ENCODE results near the gene LEUTX.

The LEUTX gene

DNA sequence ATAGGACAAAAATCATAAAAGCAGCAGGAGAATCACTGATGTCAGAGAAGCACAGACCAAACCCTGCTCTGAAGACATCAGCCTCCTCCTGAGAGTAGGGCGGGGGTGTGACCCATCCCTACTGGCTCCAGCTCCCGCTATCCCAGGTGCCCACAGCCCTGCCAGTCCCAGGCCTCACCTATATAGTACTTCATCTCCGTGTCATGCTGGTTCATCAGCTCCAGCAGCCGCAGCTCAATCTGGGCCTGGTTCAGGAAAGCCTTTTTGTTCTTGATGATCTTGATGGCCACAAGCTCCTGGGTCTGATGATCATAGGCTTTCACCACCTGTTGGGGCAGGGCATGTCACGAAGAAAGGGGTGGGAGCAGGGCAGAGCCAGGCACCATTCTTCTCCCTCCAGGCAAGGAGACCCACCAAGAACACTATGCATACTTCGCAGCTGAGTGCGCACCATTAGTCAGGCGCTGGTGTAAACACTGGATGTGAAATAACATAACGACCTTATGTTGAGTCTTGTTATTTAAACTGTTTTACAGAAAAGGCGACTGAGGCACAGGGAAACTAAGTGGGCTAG, 51.1 kb downstream of the LEUTX start:
- H3K36me3 ChIP-seq = peaks cover 76% of the 10 kb centered on the region
- H3K27ac ChIP-seq = no peak overlapping the region
- H4K20me1 ChIP-seq = peaks cover 58% of the 10 kb centered on the region
- no peak for TF ChIP-seq Cebpa-rat (IDR thresholded peaks at IDR 0.05)
- no peaks in the 10 kb centered on the region for H3K9me3 ChIP-seq
- H3K27me3 ChIP-seq = no peaks in the 10 kb centered on the region; the same call in 1 of the 2 replicates
- H3K4me3 ChIP-seq = no peak overlapping the region
- peaks cover 52% of the 10 kb centered on the region for H3K4me1 ChIP-seq
- no peak overlapping the region for H3K9ac ChIP-seq
- peak overlapping the region; percentile 1; the same call in 1 of the 2 replicates for H3K4me2 ChIP-seq

DNA sequence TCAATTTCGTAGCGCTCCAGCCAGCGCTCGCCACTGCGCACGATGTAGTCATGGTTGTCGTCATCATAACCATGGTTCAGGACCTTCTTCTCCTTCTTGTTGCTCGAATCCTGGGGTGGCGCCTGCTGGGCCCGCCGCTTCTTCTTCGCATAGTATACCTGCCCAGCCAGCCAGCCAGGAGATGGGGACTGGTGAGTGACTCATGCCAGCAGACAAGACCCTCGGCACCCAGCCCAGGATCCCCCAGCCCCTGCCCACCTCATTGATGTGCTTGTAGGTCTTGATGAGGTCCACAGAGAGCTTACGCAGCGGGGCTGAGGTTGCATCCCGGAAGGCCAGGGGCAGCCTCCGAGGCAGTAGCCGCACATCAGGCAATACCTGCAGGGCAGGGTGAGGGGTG, 51.8 kb downstream of the LEUTX start:
- no peak overlapping the region for H3K9ac ChIP-seq
- no peaks in the 10 kb centered on the region; the same call in 1 of the 2 replicates for H3K27me3 ChIP-seq
- no peak overlapping the region for H3K27ac ChIP-seq
- no peak for TF ChIP-seq Cebpa-rat (IDR thresholded peaks at IDR 0.05)
- H3K4me1 ChIP-seq = peaks cover 49% of the 10 kb centered on the region
- no peak overlapping the region for H3K4me3 ChIP-seq
- H4K20me1 ChIP-seq = peaks cover 64% of the 10 kb centered on the region
- H3K36me3 ChIP-seq = peaks cover 76% of the 10 kb centered on the region
- H3K9me3 ChIP-seq = no peaks in the 10 kb centered on the region
- H3K4me2 ChIP-seq = no peak overlapping the region

- H3K27me3 ChIP-seq = no peaks in the 10 kb centered on the region; the same call in 1 of the 2 replicates
- TF ChIP-seq Cebpa-rat (IDR thresholded peaks at IDR 0.05) = no peak
- H3K9me3 ChIP-seq = no peaks in the 10 kb centered on the region
- H3K27ac ChIP-seq = no peak overlapping the region
- peaks cover 76% of the 10 kb centered on the region for H3K36me3 ChIP-seq
- H3K4me3 ChIP-seq = no peak overlapping the region
- no peak overlapping the region for H3K4me2 ChIP-seq
- H3K9ac ChIP-seq = no peak overlapping the region
- peaks cover 69% of the 10 kb centered on the region for H4K20me1 ChIP-seq
- peaks cover 49% of the 10 kb centered on the region for H3K4me1 ChIP-seq
Measured at GRCh38 chr19:39830847-39831246, 52.2 kb downstream of the LEUTX start.

DNA sequence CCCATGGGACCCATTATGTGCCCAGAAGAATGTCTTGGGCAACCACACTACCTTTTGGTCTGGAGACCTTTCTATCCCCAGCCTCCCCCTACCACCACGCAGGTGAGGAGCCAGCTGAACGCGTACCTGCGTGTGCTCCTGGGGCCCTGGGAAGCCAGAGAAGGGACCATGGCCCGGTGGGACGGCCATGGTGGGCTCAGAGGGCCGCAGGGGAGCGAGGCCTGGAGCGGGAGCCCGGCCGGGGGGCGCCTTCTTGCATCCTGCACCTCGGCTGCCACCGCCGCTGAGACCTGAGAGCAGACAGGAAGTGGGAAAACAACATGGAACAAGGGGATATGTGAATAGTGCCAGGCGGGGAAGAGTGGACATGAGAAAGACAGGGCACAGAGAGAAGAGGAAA, 53.0 kb downstream of the LEUTX start:
- Histone ChIP-seq H3K4me1 (peaks cover 49% of the 10 kb centered on the region), H3K4me3 (no peak overlapping the region), H3K4me2 (peak overlapping the region; percentile 94), H3K36me3 (peaks cover 76% of the 10 kb centered on the region), H4K20me1 (peaks cover 77% of the 10 kb centered on the region), H3K27ac (no peak overlapping the region), H3K27me3 (no peaks in the 10 kb centered on the region; the same call in 1 of the 2 replicates), H3K9ac (no peak overlapping the region), H3K9me3 (no peaks in the 10 kb centered on the region)
- TF ChIP-seq Cebpa-rat (IDR thresholded peaks at IDR 0.05) = no peak

- Histone ChIP-seq H3K9ac (peak overlapping the region; percentile 71; the same call in 1 of the 2 replicates), H4K20me1 (peaks cover 84% of the 10 kb centered on the region), H3K4me3 (peak overlapping the region; percentile 75), H3K4me1 (peaks cover 49% of the 10 kb centered on the region), H3K27me3 (no peaks in the 10 kb centered on the region; the same call in 1 of the 2 replicates), H3K9me3 (no peaks in the 10 kb centered on the region), H3K27ac (peak overlapping the region; percentile 54; the same call in 1 of the 2 replicates), H3K4me2 (peak overlapping the region; percentile 94), H3K36me3 (peaks cover 78% of the 10 kb centered on the region)
- no peak for TF ChIP-seq Cebpa-rat (IDR thresholded peaks at IDR 0.05)
Measured at GRCh38 chr19:39832341-39833083, 53.9 kb downstream of the LEUTX start.

DNA sequence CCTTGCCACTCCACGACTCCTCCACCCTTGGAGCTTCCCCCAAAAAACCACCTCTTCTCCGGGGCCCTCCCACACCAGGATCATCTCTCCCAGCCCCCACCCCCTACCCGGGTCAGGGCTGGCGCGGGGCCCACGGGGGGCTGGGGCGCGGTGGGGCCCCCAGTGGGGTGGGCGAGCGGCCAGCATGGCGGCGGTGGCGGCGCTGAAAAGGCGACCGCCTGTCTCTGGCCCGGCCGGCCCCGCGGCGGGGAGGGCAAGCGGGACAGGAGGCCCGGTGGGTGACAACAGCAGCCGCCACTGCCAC, 54.5 kb downstream of the LEUTX start:
- Histone ChIP-seq H3K4me3 (peak overlapping the region; percentile 75), H3K27me3 (no peaks in the 10 kb centered on the region; the same call in 1 of the 2 replicates), H3K36me3 (peaks cover 78% of the 10 kb centered on the region)

DNA sequence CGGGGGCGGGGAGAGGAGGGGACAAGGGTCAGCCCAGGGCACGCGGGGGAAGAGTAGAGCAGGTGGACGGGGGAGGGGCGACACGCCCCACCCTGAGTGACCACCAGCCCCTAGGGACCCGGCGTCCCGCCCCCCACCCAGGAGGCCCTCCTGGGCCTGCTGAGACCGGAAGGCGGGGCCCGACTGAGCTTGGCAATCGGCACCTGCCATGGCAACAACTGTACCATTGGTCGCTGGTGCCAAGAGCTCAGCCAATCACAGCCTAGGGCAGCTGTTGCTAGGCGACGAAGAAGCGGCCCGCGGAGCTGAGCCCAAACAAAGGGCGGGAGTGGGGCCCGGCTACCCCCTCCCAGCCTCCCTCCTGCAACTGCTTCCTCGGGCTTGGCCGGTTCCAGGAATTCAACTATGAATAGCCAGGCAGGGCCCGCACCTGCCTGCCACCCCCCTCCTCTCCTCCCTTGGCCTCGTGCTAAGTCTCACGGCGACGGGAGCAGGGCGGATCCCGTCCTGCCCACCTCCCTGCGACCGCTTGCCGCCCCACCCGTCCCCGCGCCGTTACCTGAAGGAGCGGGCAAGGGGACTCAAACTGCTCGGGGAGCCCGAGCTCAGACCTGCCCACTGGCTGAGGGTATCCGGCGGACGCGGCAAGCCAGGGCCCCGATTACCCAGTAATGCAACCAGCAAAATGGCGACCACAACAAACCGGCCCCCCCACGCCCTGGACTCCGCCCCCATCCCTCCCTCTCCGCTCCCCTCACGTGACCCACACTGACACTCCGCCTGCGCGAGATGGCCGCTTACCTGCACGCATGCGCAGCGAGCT, 55.0 kb downstream of the LEUTX start, which contains the start of gene DYRK1B:
TSS of gene DYRK1B (minus strand) at position 699 of the 823 bp plus-strand sequence. CDS start 2,295 bp downstream, outside the sequence.
- Histone ChIP-seq H3K27ac (peak within 1 kb of the TSS; percentile 73; the same call in 1 of the 2 replicates), H3K4me2 (peak within 1 kb of the TSS; percentile 94), H4K20me1 (peaks cover 96% of the 10 kb centered on the region), H3K36me3 (peaks cover 79% of the 10 kb centered on the region), H3K4me1 (peaks cover 48% of the 10 kb centered on the region), H3K4me3 (peak within 1 kb of the TSS; percentile 75), H3K9ac (peak within 1 kb of the TSS; percentile 71), H3K9me3 (no peaks in the 10 kb centered on the region), H3K27me3 (no peaks in the 10 kb centered on the region; the same call in 1 of the 2 replicates)
- TF ChIP-seq Cebpa-rat (IDR thresholded peaks at IDR 0.05) = no peak

More for the DNA sequence above, 54.5 kb downstream of the LEUTX start:
- peak overlapping the region; percentile 94 for H3K4me2 ChIP-seq
- peaks cover 90% of the 10 kb centered on the region for H4K20me1 ChIP-seq
- no peaks in the 10 kb centered on the region for H3K9me3 ChIP-seq
- TF ChIP-seq Cebpa-rat (IDR thresholded peaks at IDR 0.05) = no peak
- H3K27ac ChIP-seq = peak overlapping the region; percentile 54; the same call in 1 of the 2 replicates
- H3K4me1 ChIP-seq = peaks cover 49% of the 10 kb centered on the region
- H3K9ac ChIP-seq = peak overlapping the region; percentile 71; the same call in 1 of the 2 replicates

GRCh38 chr19:39834287-39834841, 55.7 kb downstream of the LEUTX start:
- Histone ChIP-seq H3K27me3 (no peaks in the 10 kb centered on the region; the same call in 1 of the 2 replicates), H3K4me3 (peak overlapping the region; percentile 75), H3K4me2 (peak overlapping the region; percentile 94), H3K9ac (no peak overlapping the region), H3K27ac (no peak overlapping the region), H3K36me3 (peaks cover 79% of the 10 kb centered on the region), H4K20me1 (peaks cover 98% of the 10 kb centered on the region), H3K9me3 (no peaks in the 10 kb centered on the region), H3K4me1 (peaks cover 41% of the 10 kb centered on the region)
- TF ChIP-seq Cebpa-rat (IDR thresholded peaks at IDR 0.05) = no peak

All from BLaER1 (cell line).